IMR-90 (cell line): ENCODE data around the gene SREBF2. TPM values are rescaled to one million over a fixed set of nuclear protein-coding genes. Genes with fewer than 3 reads are reported as not detected.

Experiments used
- ATAC-seq: fragments of 200-7000 bp; cut with Tn5 transposase; 2 replicates; pipeline ENCODE4 v1.9.1; 2020; ENCODE audit warnings: low read depth, mild to moderate bottlenecking, moderate library complexity
- BruUV-seq: library from RNA; stranded (reverse); fragments of 400-500 nt; replicated peaks from 2 replicates; lab custom pipeline; 2021; lab: Mats Ljungman, UMichigan
- CTCF ChIA-PET: fragments of 300-600 bp; formaldehyde crosslinking; extraction: SDS; loops from one replicate; lab custom pipeline; 2021; ENCODE audit warnings: antibody characterized with exemption; lab: Yijun Ruan, JAX
- POLR2A ChIA-PET: fragments of 300-600 bp; sonication (Branson Sonifier 250); formaldehyde crosslinking; loops from one replicate; lab custom pipeline; 2022; ENCODE audit warnings: antibody characterized with exemption; ENCODE audit not compliant: unreplicated experiment; lab: Charles Lee
- DNase-seq: peaks from one replicate; pipeline ENCODE4 v3.0.0; 2013
- H2AFZ ChIP-seq: replicated peaks from 2 replicates; pipeline ENCODE3; 2013; ENCODE audit warnings: low read length, mild to moderate bottlenecking; ENCODE audit not compliant: poor library complexity
- H2AK5ac ChIP-seq: 2 replicates; pipeline ENCODE4 v1.6.1; 2013; ENCODE audit warnings: low read depth, low read length, inconsistent platforms
- H2AK9ac ChIP-seq: replicated peaks from 2 replicates; pipeline ENCODE3; 2013; ENCODE audit warnings: mild to moderate bottlenecking, low read depth, low read length, moderate library complexity; ENCODE audit not compliant: poor library complexity
- H2BK120ac ChIP-seq: 2 replicates; pipeline ENCODE4 v1.6.1; 2013; ENCODE audit warnings: low read depth, low read length, inconsistent platforms
- H2BK15ac ChIP-seq: 3 replicates; pipeline ENCODE4 v1.6.1; 2013; ENCODE audit warnings: low read depth, low read length, inconsistent platforms
- H2BK20ac ChIP-seq: 2 replicates; pipeline ENCODE4 v1.6.1; 2013; ENCODE audit warnings: low read depth, mild to moderate bottlenecking, inconsistent platforms, low read length, moderate library complexity
- H2BK5ac ChIP-seq: 2 replicates; pipeline ENCODE4 v1.6.1; 2013; ENCODE audit warnings: mild to moderate bottlenecking, low read depth, low read length, inconsistent platforms; ENCODE audit not compliant: poor library complexity, severe bottlenecking
- H3K14ac ChIP-seq: replicated peaks from 2 replicates; pipeline ENCODE4 v1.6.1; 2013; ENCODE audit warnings: low read depth, low read length, inconsistent platforms
- H3K18ac ChIP-seq: 2 replicates; pipeline ENCODE4 v1.6.1; 2013; ENCODE audit warnings: low read depth, low read length, control low read depth
- H3K23ac ChIP-seq: 2 replicates; pipeline ENCODE4 v1.6.1; 2013; ENCODE audit warnings: low read depth, low read length, inconsistent platforms
- H3K27ac ChIP-seq: 2 replicates; pipeline ENCODE4 v1.5.1; 2013; ENCODE audit warnings: mild to moderate bottlenecking, control low read depth, low read length; ENCODE audit not compliant: insufficient read depth
- H3K27me3 ChIP-seq: 2 replicates; pipeline ENCODE4 v1.6.1; 2013; ENCODE audit warnings: low read length; ENCODE audit not compliant: control insufficient read depth, insufficient read depth
- H3K36me3 ChIP-seq: 2 replicates; pipeline ENCODE4 v1.6.1; 2013; ENCODE audit warnings: low read length, mixed read lengths; ENCODE audit not compliant: control insufficient read depth, insufficient read depth
- H3K4ac ChIP-seq: 2 replicates; pipeline ENCODE4 v1.6.1; 2013; ENCODE audit warnings: low read depth, low read length, inconsistent platforms
- H3K4me1 ChIP-seq: 2 replicates; pipeline ENCODE4 v1.6.1; 2013; ENCODE audit warnings: low read length, mixed read lengths; ENCODE audit not compliant: control insufficient read depth, insufficient read depth
- H3K4me2 ChIP-seq: 2 replicates; pipeline ENCODE4 v1.6.1; 2013; ENCODE audit warnings: low read depth, mild to moderate bottlenecking, control low read depth, low read length, moderate library complexity
- H3K4me3 ChIP-seq: 2 replicates; pipeline ENCODE4 v1.5.1; 2013; ENCODE audit warnings: low read depth, mild to moderate bottlenecking, control low read depth, low read length, moderate library complexity; ENCODE audit not compliant: insufficient read depth
- H3K56ac ChIP-seq: 2 replicates; pipeline ENCODE4 v1.6.1; 2013; ENCODE audit warnings: low read length, inconsistent platforms; ENCODE audit not compliant: insufficient read depth; ENCODE audit errors: extremely low read depth
- H3K79me1 ChIP-seq, 2 experiments: 2 replicates each; pipeline ENCODE4 v1.6.1; 2013; ENCODE audit warnings: low read length in 2 of 2, inconsistent platforms in 1 of 2, low read depth in 1 of 2
- H3K9ac ChIP-seq: 2 replicates; pipeline ENCODE4 v1.6.1; 2013; ENCODE audit warnings: low read depth, low read length, control low read depth
- H3K9me1 ChIP-seq: 2 replicates; pipeline ENCODE4 v1.6.1; 2013; ENCODE audit warnings: low read length, inconsistent platforms; ENCODE audit not compliant: insufficient read depth
- H3K9me3 ChIP-seq: 2 replicates; pipeline ENCODE4 v1.6.1; 2013; ENCODE audit warnings: low read length; ENCODE audit not compliant: control insufficient read depth, insufficient read depth
- H4K20me1 ChIP-seq: 2 replicates; pipeline ENCODE4 v1.6.1; 2013; ENCODE audit warnings: low read length, inconsistent platforms; ENCODE audit not compliant: insufficient read depth
- H4K5ac ChIP-seq: 2 replicates; pipeline ENCODE4 v1.6.1; 2013; ENCODE audit warnings: mild to moderate bottlenecking, low read depth, low read length, control low read depth
- H4K8ac ChIP-seq, 2 experiments: 2 replicates each; pipeline ENCODE4 v1.6.1; 2013; ENCODE audit warnings: low read depth in 2 of 2, low read length in 2 of 2, control low read depth in 1 of 2, inconsistent platforms in 1 of 2
- H4K91ac ChIP-seq: 2 replicates; pipeline ENCODE4 v1.6.1; 2013; ENCODE audit warnings: low read depth, low read length, inconsistent platforms; ENCODE audit not compliant: insufficient read depth
- BHLHE40 ChIP-seq: fragments of 150-350 bp; IDR thresholded peaks from 2 replicates; pipeline ENCODE4 v1.6.1; 2016; ENCODE audit warnings: mild to moderate bottlenecking, low read depth, low read length
- CEBPB ChIP-seq: IDR thresholded peaks from 2 replicates; pipeline ENCODE4 v1.6.1; 2012; ENCODE audit warnings: low read depth, low read length, improper control_type of control experiment
- ELK1 ChIP-seq: fragments of 150-350 bp; IDR thresholded peaks from 2 replicates; pipeline ENCODE4 v1.6.1; 2016; ENCODE audit warnings: low read depth, mild to moderate bottlenecking, low read length, moderate library complexity, borderline replicate concordance
- FOS ChIP-seq: fragments of 150-350 bp; IDR thresholded peaks from 2 replicates; pipeline ENCODE4 v1.6.1; 2016; ENCODE audit warnings: low read depth, low read length
- MAFK ChIP-seq: IDR thresholded peaks from 2 replicates; pipeline ENCODE4 v1.6.1; 2012; ENCODE audit warnings: low read depth, low read length, improper control_type of control experiment
- MAZ ChIP-seq: IDR thresholded peaks from 2 replicates; pipeline ENCODE4 v1.6.1; 2012; ENCODE audit warnings: low read depth, mild to moderate bottlenecking, low read length, improper control_type of control experiment, moderate library complexity, borderline replicate concordance
- MXI1 ChIP-seq: IDR thresholded peaks from 2 replicates; pipeline ENCODE4 v1.6.1; 2012; ENCODE audit warnings: low read depth, mild to moderate bottlenecking, low read length, moderate library complexity, borderline replicate concordance
- NFE2L2 ChIP-seq: fragments of 150-350 bp; IDR thresholded peaks from 2 replicates; pipeline ENCODE4 v1.6.1; 2016; ENCODE audit warnings: low read depth, mild to moderate bottlenecking, low read length
- POLR2A ChIP-seq: IDR thresholded peaks from 2 replicates; pipeline ENCODE4 v1.6.1; 2012; ENCODE audit warnings: mild to moderate bottlenecking, low read depth, low read length
- RAD21 ChIP-seq: IDR thresholded peaks from 2 replicates; pipeline ENCODE4 v1.6.1; 2012; ENCODE audit warnings: low read length, improper control_type of control experiment
- RCOR1 ChIP-seq: IDR thresholded peaks from 2 replicates; pipeline ENCODE4 v1.6.1; 2012; ENCODE audit warnings: mild to moderate bottlenecking, low read length, improper control_type of control experiment; ENCODE audit not compliant: insufficient replicate concordance
- RFX5 ChIP-seq: IDR thresholded peaks from 2 replicates; pipeline ENCODE4 v1.8.0; 2012; ENCODE audit warnings: low read depth, mild to moderate bottlenecking, low read length, moderate library complexity
- SMC3 ChIP-seq: fragments of 150-350 bp; IDR thresholded peaks from 2 replicates; pipeline ENCODE4 v1.6.1; 2016; ENCODE audit warnings: low read depth, mild to moderate bottlenecking, antibody characterized with exemption, low read length, moderate library complexity
- USF2 ChIP-seq: fragments of 150-350 bp; IDR thresholded peaks from 2 replicates; pipeline ENCODE4 v1.6.1; 2017; ENCODE audit warnings: mild to moderate bottlenecking, antibody characterized with exemption, low read length, low read depth
- WGBS, 2 experiments: methylation state at CpG; one replicate each; pipeline versions ENCODE4 v1.1.5 to v1.1.7; 2013; ENCODE audit warnings: missing lambda C conversion rate in 2 of 2; ENCODE audit not compliant: insufficient read length in 1 of 2; ENCODE audit errors: extremely low coverage in 2 of 2; 5-methylcytosine and 5-hydroxymethylcytosine counted together
- dilution Hi-C: fragments of 300-500 bp; cut with HindIII; formaldehyde crosslinking; loops from one replicate; pipeline ENCODE4 v1.14.3; 2018; ENCODE audit warnings: low sequenced_read_pairs; ENCODE audit not compliant: unreplicated experiment
- in situ Hi-C: fragments of 300-500 bp; cut with MboI; formaldehyde crosslinking; loops from 3 replicates; pipeline ENCODE4 v1.14.3; 2019; ENCODE audit warnings: low sequenced_read_pairs, inconsistent platforms, mixed read lengths
- intact Hi-C: fragments of 100-400 bp; cut with micrococcal nuclease; formaldehyde crosslinking; loops from 2 replicates; pipeline ENCODE4 v1.10.0; 2022
- polyA plus RNA-seq, 3 experiments: library from polyadenylated mRNA; depleted of rRNA; stranded (reverse); fragments of >200 nt; gene quantifications; 2 replicates each; pipeline ENCODE4 v1.2.3, GENCODE V29; 2012; ENCODE audit warnings: low replicate concordance in 1 of 3
- total RNA-seq: library from RNA; depleted of rRNA; stranded (reverse); fragments of >200 nt; gene quantifications from 2 replicates; pipeline ENCODE4 v1.2.3, GENCODE V29; 2012

The SREBF2 gene
- total and polyA plus RNA-seq, 2 of the 4 experiments (the other 2 are of a cell fraction), result 8.1 to 47.4 TPM

- intact Hi-C loops, result no loop called here
- Histone ChIP-seq H3K14ac (peak within 1 kb of the TSS; percentile 97), H4K8ac (peak within 1 kb of the TSS; percentile 75 to 99), H4K20me1 (no peaks in the 10 kb centered on the region), H2BK20ac (peak within 1 kb of the TSS; percentile 36; the same call in 1 of the 2 replicates), H3K27ac (peak within 1 kb of the TSS; percentile 71), H4K5ac (peak within 1 kb of the TSS; percentile 97), H2AK9ac (peak within 1 kb of the TSS; percentile 95), H2AK5ac (peak within 1 kb of the TSS; percentile 84), H3K27me3 (no peaks in the 10 kb centered on the region), H3K9me1 (peaks cover 7% of the 10 kb centered on the region), H3K79me1 (peaks cover 13 to 23% of the 10 kb centered on the region in 2 experiments; a peak in 3 of 4 replicates), H2BK120ac (peak within 1 kb of the TSS; percentile 79), H3K9me3 (no peaks in the 10 kb centered on the region), H3K4me3 (peak within 1 kb of the TSS; percentile 91), H3K23ac (peak within 1 kb of the TSS; percentile 91), H2BK5ac (peak within 1 kb of the TSS; percentile 84), H3K9ac (peak within 1 kb of the TSS; percentile 83), H3K18ac (peak within 1 kb of the TSS; percentile 84), H3K4me1 (peaks cover 11% of the 10 kb centered on the region), H2AFZ (peak within 1 kb of the TSS; percentile 100), H3K36me3 (no peaks in the 10 kb centered on the region), H3K56ac (peak within 1 kb of the TSS; percentile 51; the same call in 1 of the 2 replicates), H3K4me2 (peak within 1 kb of the TSS; percentile 89), H3K4ac (peak within 1 kb of the TSS; percentile 94), H2BK15ac (peak within 1 kb of the TSS; percentile 10; the same call in 1 of the 3 replicates), H4K91ac (peak within 1 kb of the TSS; percentile 73)
- CTCF ChIA-PET, result interaction anchor here (1.0 to 1.9 kb wide), 2 partner anchors 37 to 103 kb away, joined by 3 to 7 read pairs; no protein-coding TSS in a partner anchor
- peak; percentile 64 for DNase-seq
- in situ Hi-C loops, result no loop called here
- peak; percentile 99 for ATAC-seq
- WGBS, 2 experiments, result 0% methylated on average over 34 of the region's 52 CpGs; no CpG with 5 or more reads in 1 of the 2 experiments
- BruUV-seq, result no TSS peak
- peak; percentile 90; the same call in 1 of the 2 replicates for TF ChIP-seq MAZ
- TF ChIP-seq ELK1, result no peak
- peak; percentile 67; the same call in 1 of the 2 replicates for TF ChIP-seq POLR2A
- TF ChIP-seq CEBPB, result no peak
- no peak for TF ChIP-seq RAD21
- TF ChIP-seq SMC3, result no peak
- no peak for TF ChIP-seq USF2
- TF ChIP-seq FOS, result no peak
- TF ChIP-seq MAFK, result no peak
- TF ChIP-seq MXI1, result no peak
- no peak for TF ChIP-seq BHLHE40
- no peak for TF ChIP-seq NFE2L2
- TF ChIP-seq RCOR1, result no peak
- no peak for TF ChIP-seq RFX5
- dilution Hi-C loops, result no loop called here
- POLR2A ChIA-PET, result interaction anchor here (0.6 to 1.1 kb wide), 4 partner anchors 20 to 112 kb away, joined by 3 to 4 read pairs (median 3); partner anchors contain the start of gene SNU13
Observed at GRCh38 chr22:41800348-41801146, 32.4 kb upstream of the SREBF2 start, which contains the start of gene CCDC134. CCDC134 (plus strand) TSS chr22:41800679; CDS start chr22:41808891, 8,212 bp downstream.
